B cell (primary cell): ENCODE measurements around the gene CDKL4. TPM values are rescaled to one million over a fixed set of nuclear protein-coding genes. Genes with fewer than 3 reads are reported as not detected.

ENCODE experiments used
- ATAC-seq: fragments of 200-7000 bp; cut with Tn5 transposase; one replicate; pipeline ENCODE4 v1.10.0; 2021; ENCODE audit warnings: low read depth, mild to moderate bottlenecking, moderate number of reproducible peaks, moderate library complexity
- CTCF ChIA-PET: fragments of 350-600 bp; sonication (Branson Sonifier 250); formaldehyde crosslinking; loops from one replicate; lab custom pipeline; 2021; ENCODE audit warnings: antibody characterized with exemption, inconsistent platforms; lab: Charles Lee
- POLR2A ChIA-PET: fragments of 350-600 bp; sonication (Branson Sonifier 250); formaldehyde crosslinking; loops from one replicate; lab custom pipeline; 2021; ENCODE audit warnings: antibody characterized with exemption; lab: Charles Lee
- DNase-seq: peaks from one replicate; pipeline ENCODE4 v3.0.0; 2013
- H2AFZ ChIP-seq: 2 replicates; pipeline ENCODE4 v1.6.1; 2012; ENCODE audit warnings: mild to moderate bottlenecking, low read depth, low read length; ENCODE audit not compliant: insufficient read depth, poor library complexity, severe bottlenecking
- H3K27ac ChIP-seq, 2 donors: 1 replicate in 1 of 2; 2 replicates in 1 of 2; pipeline ENCODE4 v1.5.1; 2012 to 2013; ENCODE audit warnings: low read length in 2 of 2, mild to moderate bottlenecking in 2 of 2, moderate library complexity in 1 of 2
- H3K27me3 ChIP-seq, 4 experiments: fragments of 200-600 bp in 1 of 4; sonication (generic) in 1 of 4; replicated peaks in 1 of 4; 1 replicate in 2 of 4; 2 replicates in 2 of 4; pipeline versions ENCODE4 v1.6.1 to v1.7.0; 2013 to 2016; ENCODE audit warnings: low read length in 3 of 4, mild to moderate bottlenecking in 2 of 4, mixed read lengths in 1 of 4, moderate library complexity in 1 of 4; ENCODE audit not compliant: insufficient read depth in 4 of 4, control insufficient read depth in 3 of 4; ENCODE audit errors: control extremely low read depth in 1 of 4
- H3K36me3 ChIP-seq, 2 experiments: replicated peaks in 1 of 2; 1 replicate in 1 of 2; 2 replicates in 1 of 2; pipeline versions ENCODE4 v1.6.1 to v1.7.1; 2013; ENCODE audit warnings: low read length in 1 of 2; ENCODE audit not compliant: insufficient read depth in 2 of 2, control insufficient read depth in 1 of 2; ENCODE audit errors: control extremely low read depth in 1 of 2, extremely low read depth in 1 of 2
- H3K4me1 ChIP-seq, 2 donors: fragments of 200-600 bp in 1 of 2; sonication (generic) in 1 of 2; 1 replicate in 1 of 2; 2 replicates in 1 of 2; pipeline versions ENCODE4 v1.5.1 to v1.6.1; 2013 to 2017; ENCODE audit warnings: low read length in 2 of 2; ENCODE audit not compliant: control insufficient read depth in 2 of 2, insufficient read depth in 2 of 2
- H3K4me2 ChIP-seq: replicated peaks from 2 replicates; pipeline ENCODE3; 2012; ENCODE audit warnings: mild to moderate bottlenecking, low read depth, low read length; ENCODE audit not compliant: poor library complexity, severe bottlenecking
- H3K4me3 ChIP-seq, 5 experiments: fragments of 200-600 bp in 1 of 5; sonication (generic) in 1 of 5; 1 replicate in 3 of 5; 2 replicates in 2 of 5; pipeline versions ENCODE4 v1.5.1 to v1.7.0; 2011 to 2016; ENCODE audit warnings: low read length in 4 of 5, mild to moderate bottlenecking in 4 of 5, low read depth in 2 of 5, control low read depth in 1 of 5, moderate library complexity in 1 of 5; ENCODE audit not compliant: insufficient read depth in 1 of 5; ENCODE audit errors: control extremely low read depth in 1 of 5, extremely low read depth in 1 of 5
- H3K79me2 ChIP-seq: fragments of 200-600 bp; sonication (generic); one replicate; pipeline ENCODE4 v1.6.0; 2016; ENCODE audit warnings: low read length; ENCODE audit not compliant: control insufficient read depth, insufficient read depth
- H3K9ac ChIP-seq: fragments of 200-600 bp; sonication (generic); 2 replicates; pipeline ENCODE4 v1.6.1; 2017; ENCODE audit warnings: mild to moderate bottlenecking, low read length, moderate library complexity
- H3K9me3 ChIP-seq, 3 donors: one replicate each; pipeline versions ENCODE4 v1.6.1 to v1.7.1; 2013; ENCODE audit warnings: low read length in 2 of 3; ENCODE audit not compliant: control insufficient read depth in 2 of 3, insufficient read depth in 1 of 3; ENCODE audit errors: control extremely low read depth in 1 of 3
- H4K20me1 ChIP-seq: 2 replicates; pipeline ENCODE4 v1.6.0; 2012; ENCODE audit warnings: mild to moderate bottlenecking, low read length; ENCODE audit not compliant: insufficient read depth, control insufficient read depth, poor library complexity, severe bottlenecking
- H3K27ac Mint-ChIP-seq: one replicate; pipeline ENCODE4 v1.8.0; 2021; ENCODE audit warnings: mixed read lengths
- H3K27me3 Mint-ChIP-seq: one replicate; pipeline ENCODE4 v1.8.0; 2021; ENCODE audit warnings: mixed read lengths
- H3K4me1 Mint-ChIP-seq: one replicate; pipeline ENCODE4 v1.8.0; 2021; ENCODE audit warnings: mixed read lengths
- H3K4me3 Mint-ChIP-seq: one replicate; pipeline ENCODE4 v1.8.0; 2021; ENCODE audit warnings: mixed read lengths
- H3K9me3 Mint-ChIP-seq: one replicate; pipeline ENCODE4 v1.8.0; 2022; ENCODE audit warnings: mixed read lengths; ENCODE audit not compliant: insufficient read depth
- CTCF ChIP-seq: fragments of 200-600 bp; IDR thresholded peaks from one replicate; pipeline ENCODE4 v1.8.0; 2022; ENCODE audit warnings: antibody characterized with exemption, mild to moderate bottlenecking
- EZH2 ChIP-seq: IDR thresholded peaks from 2 replicates; pipeline ENCODE4 v1.6.1; 2012; ENCODE audit warnings: borderline replicate concordance, low read depth, mild to moderate bottlenecking, moderate library complexity, low read length; ENCODE audit not compliant: insufficient read depth, poor library complexity, severe bottlenecking
- WGBS: methylation state at CpG from one replicate; pipeline ENCODE4 v1.1.5; 2013; ENCODE audit warnings: missing lambda C conversion rate; ENCODE audit not compliant: insufficient coverage; 5-methylcytosine and 5-hydroxymethylcytosine counted together
- intact Hi-C: fragments of 100-400 bp; cut with micrococcal nuclease; formaldehyde crosslinking; loops from one replicate; pipeline ENCODE4 v1.10.0; 2022
- polyA plus RNA-seq: library from polyadenylated mRNA; depleted of rRNA; stranded (reverse); fragments of >200 nt; gene quantifications from 2 replicates; pipeline ENCODE4 v1.2.3, GENCODE V29; 2012
- total RNA-seq, 2 donors: library from RNA; stranded (reverse); fragments of 120-200 nt in 1 of 2; gene quantifications; 1 replicate in 1 of 2; 2 replicates in 1 of 2; pipeline versions ENCODE4 v1.2.3 to v1.2.4, GENCODE V29; 2013 to 2022

Gene CDKL4
- total and polyA plus RNA-seq, 2 donors (not counting 1 experiment from before 2014, with no cell fraction given), result not detected

GRCh38 chr2:39215545-39215944, 28.2 kb downstream of the CDKL4 start:
- Mint-ChIP-seq H3K9me3 (no peaks in the 10 kb centered on the region), H3K27me3 (no peaks in the 10 kb centered on the region), H3K4me3 (no peak overlapping the region), H3K27ac (no peak overlapping the region), H3K4me1 (peaks cover 2% of the 10 kb centered on the region)
- DNase-seq (no peak), ATAC-seq (no peak)
- WGBS, result 100% methylated on average over 1 of the region's 2 CpGs
- Histone ChIP-seq H3K27me3 (no peaks in the 10 kb centered on the region), H3K36me3 (no peaks in the 10 kb centered on the region), H3K9me3 (no peaks in the 10 kb centered on the region), H3K4me2 (no peak overlapping the region), H3K4me1 (peaks cover 0 to 3% of the 10 kb centered on the region in 2 donors), H2AFZ (no peak overlapping the region), H3K27ac (no peak overlapping the region), H3K9ac (no peak overlapping the region), H4K20me1 (no peaks in the 10 kb centered on the region), H3K79me2 (no peaks in the 10 kb centered on the region), H3K4me3 (no peak overlapping the region)
- TF ChIP-seq CTCF (no peak), EZH2 (no peak)
- intact Hi-C loops, result no loop called here
- ChIA-PET CTCF (no interaction called here), POLR2A (no interaction called here)

GRCh38 chr2:39213015-39213414, 30.8 kb downstream of the CDKL4 start:
- Histone ChIP-seq H3K4me1 (peaks cover 0 to 3% of the 10 kb centered on the region in 2 donors), H2AFZ (no peak overlapping the region), H3K79me2 (no peaks in the 10 kb centered on the region), H3K4me3 (no peak overlapping the region), H4K20me1 (no peaks in the 10 kb centered on the region), H3K9ac (no peak overlapping the region), H3K9me3 (no peaks in the 10 kb centered on the region), H3K27ac (no peak overlapping the region), H3K4me2 (no peak overlapping the region), H3K36me3 (no peaks in the 10 kb centered on the region), H3K27me3 (no peaks in the 10 kb centered on the region)
- no peak for DNase-seq
- H3K27ac Mint-ChIP-seq, result no peak overlapping the region
- H3K9me3 Mint-ChIP-seq, result no peaks in the 10 kb centered on the region
- ATAC-seq, result no peak
- ChIA-PET POLR2A (no interaction called here), CTCF (interaction anchor here (0.6 kb wide), 1 partner anchor 87 kb away, joined by 3 read pairs; no protein-coding TSS in a partner anchor)
- WGBS, result no CpG with 5 or more reads among the region's 1 CpG
- TF ChIP-seq EZH2 (no peak), CTCF (no peak)
- peaks cover 2% of the 10 kb centered on the region for H3K4me1 Mint-ChIP-seq
- intact Hi-C loops, result no loop called here
- H3K27me3 Mint-ChIP-seq, result no peaks in the 10 kb centered on the region
- no peak overlapping the region for H3K4me3 Mint-ChIP-seq
